Stimulated activated CD8-positive, alpha-beta memory T cell treated with anti-CD3 and anti-CD28 coated beads, Interleukin-15, amount 100 ng/mL, for 4 hours (primary cell): Measurements from ENCODE around the gene DENND4C.
"Not testable (repeated sequence)": the region's sequence is repeated elsewhere in the genome, so short reads cannot be mapped to it uniquely, and the experiment has no call there.

Source experiments
- DNase-seq, 2 donors: peaks; one replicate each; pipeline ENCODE4 v3.0.0-alpha.2; 2020; ENCODE audit warnings: low read depth in 2 of 2

DENND4C gene

GRCh38 chr9:19230355-19231125, at the start of gene DENND4C:
DENND4C (plus strand) TSS chr9:19230693; CDS start chr9:19276175, 45,482 bp downstream.
- peak; percentile 57 to 61 for DNase-seq

DNA sequence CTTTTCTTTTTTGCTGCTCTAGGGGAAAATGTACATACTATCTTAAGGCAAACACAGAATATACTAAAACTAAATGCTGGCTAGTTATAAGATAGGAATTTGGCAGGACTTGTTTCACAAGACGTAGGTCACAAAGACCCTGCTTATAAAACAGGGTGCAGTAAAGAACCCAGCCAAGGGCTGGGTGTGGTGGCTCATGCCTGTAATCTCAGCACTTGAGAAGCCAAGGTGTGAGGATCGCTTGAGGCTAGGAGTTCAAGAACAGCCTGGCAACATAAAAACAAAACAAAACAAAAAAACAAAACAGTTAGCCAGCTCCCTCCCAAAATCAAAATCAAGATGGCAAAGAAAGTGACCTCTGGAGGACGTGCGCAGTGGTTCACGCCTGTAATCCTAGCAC, 49.5 kb upstream of the DENND4C start:
- no peak for DNase-seq

DNA sequence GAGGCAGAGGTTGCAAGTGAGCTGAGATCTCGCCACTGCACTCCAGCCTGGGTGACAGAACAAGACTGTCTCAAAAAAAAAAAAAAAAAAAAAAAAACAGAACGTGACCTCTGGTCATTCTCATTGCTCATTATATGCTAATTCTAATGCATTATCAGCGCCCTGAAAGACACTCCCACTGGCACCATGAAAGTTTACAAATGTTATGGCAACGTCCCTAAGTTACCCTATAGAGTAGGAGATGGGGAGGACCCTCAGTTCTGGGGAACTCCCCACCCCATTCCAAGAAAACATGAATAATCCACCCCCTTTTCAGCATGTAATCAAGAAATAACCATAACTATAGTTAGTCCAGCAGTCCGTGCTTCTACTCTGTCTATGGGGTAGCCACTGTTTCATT, 48.9 kb upstream of the DENND4C start:
- DNase-seq: no peak

GRCh38 chr9:19184144-19184917, 46.2 kb upstream of the DENND4C start:
- DNase-seq: peak; percentile 69 to 73

GRCh38 chr9:19185191-19185590, 45.3 kb upstream of the DENND4C start:
- no peak for DNase-seq

GRCh38 chr9:19186232-19186631, 44.3 kb upstream of the DENND4C start:
- no peak for DNase-seq

DNA sequence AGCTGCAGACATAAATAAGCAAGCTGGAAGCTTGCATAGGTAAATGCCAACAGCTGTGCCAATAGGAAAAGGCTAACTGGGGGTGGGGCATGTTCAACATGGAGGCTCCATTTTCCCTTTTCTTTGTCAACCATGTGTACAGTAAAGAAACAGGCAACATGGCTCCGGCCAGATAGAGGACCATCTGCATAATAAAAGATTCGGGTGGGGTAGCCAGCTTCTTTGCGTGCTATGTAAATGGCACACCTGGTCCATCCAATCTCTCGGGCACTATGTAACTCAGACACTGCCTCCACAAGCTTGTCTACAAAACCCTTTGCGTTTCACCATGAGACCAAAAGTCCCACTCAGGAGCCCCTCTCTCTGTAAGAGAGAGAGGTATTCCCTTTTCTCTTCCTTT, 41.7 kb upstream of the DENND4C start:
- no peak for DNase-seq

DNA sequence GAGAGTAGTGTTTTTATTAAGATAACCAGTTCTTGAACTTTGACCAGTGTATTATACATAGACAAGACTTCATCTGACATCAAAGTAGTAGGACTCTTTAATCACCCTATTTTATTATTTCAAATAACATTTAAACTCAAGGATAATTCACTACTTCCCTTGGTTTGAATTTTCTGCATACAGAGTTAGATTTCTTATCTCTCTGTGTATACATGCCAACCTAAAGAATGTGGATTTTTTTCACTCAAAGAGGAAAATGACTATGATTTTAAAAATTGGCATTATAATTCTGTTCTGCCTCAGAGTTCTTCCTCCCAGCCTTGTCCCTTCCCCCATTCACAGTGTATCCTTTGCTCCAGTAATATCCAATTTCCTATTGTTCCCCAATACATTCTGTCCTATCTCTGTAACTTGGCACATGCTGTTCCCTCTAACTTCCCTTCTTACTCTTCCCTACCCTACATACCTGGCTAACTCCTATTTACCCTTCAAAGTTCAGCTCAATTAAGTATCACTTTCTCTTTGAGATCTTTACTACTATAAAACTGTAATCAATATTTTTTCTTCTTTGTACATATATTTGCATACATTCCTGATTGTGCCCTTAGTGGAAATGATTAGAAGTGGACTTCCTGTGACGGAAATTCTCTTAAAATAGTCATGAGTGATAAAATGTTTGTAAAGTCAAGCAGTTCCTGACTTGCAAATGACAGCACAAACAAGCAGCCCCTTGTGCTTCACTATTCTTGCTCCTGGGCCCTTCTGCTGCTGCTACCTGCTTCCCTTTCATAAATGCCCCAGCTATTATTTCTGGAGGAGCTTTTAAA, 38.1 kb upstream of the DENND4C start:
- DNase-seq: no peak

DNA sequence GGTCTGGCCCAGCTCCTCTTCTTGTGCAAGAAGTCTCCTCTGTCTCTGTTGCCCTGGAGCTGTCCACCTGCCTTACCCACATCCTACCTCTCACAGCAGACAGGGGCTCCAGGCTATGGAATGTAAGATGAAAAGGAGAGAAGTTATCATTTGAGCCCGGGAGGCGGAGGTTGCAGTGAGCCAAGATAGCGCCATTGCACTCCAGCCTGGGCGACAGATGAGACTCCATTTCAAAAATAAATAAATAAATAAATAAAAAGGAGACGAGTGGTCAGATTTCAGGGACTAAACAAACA, 37.5 kb upstream of the DENND4C start:
- DNase-seq: no peak

DNA sequence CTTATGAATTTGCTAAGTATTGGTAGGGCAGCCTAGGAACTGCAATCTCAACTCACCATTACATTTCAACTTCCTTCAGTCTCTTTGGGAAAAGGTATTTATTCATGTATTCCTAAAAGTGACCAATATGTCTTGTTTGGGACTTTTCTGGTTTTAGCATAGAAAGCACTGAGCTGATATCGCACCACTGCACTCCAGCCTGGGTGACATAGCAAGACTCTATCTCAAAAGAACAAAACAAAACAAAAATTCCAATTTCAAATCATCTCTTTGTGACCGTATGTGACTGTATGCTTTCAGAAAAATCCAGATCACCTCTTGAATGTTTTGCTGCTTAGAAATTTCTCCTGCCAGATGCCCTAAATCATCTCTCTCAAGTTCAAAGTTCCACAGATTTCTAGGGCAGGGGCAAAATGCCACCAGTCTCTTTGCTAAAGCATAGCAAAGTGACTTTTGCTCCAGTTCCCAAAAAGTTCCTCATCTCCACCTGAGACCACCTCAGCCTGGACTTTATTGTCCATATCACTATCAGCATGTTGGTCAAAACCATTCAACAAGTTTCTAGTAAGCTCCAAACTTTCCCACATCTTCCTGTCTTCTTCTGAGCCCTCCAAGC, 37.0 kb upstream of the DENND4C start:
- DNase-seq: not testable (repeated sequence)

DNA sequence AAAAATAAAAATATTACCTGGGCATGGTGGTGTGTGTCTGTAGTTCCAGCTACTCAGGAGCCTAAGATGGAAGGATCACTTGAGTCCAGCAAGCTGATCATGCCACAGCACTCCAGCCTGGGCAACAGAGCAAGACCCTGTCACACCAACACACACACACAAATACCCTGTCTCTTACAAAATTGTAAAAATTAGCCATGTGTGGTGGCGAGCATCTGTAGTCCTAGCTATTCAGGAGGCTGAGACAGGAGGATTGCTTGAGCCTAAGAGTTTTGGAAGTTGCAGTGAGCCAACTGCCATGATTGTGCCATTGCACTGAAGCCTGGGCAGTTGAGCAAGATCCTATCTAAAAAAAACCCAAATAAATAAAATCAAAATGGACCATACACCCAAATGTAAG, 32.1 kb upstream of the DENND4C start:
- no peak for DNase-seq

GRCh38 chr9:19199012-19199411, 31.5 kb upstream of the DENND4C start:
- DNase-seq: no peak

DNA sequence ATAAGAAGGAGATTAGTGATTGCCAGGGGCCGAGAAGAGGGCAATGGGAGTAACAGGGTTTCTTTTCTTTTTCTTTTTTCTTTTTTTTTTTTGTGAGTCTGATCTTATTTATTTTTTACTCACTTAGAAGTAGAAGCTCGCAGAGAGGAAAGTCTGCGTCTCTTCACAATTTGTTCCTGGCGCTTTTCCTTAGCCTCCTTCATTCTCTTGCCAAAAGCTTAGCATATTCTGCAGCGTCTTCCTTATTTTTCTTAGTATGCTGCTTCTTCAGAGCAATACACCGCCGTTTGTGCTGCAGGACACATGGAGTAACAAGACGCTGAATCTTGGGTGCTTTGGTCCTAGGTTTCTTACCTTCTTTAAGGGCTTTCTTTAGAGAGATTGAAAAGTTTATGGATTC, 30.3 kb upstream of the DENND4C start:
- no peak for DNase-seq

- no peak for DNase-seq
Observed at GRCh38 chr9:19201899-19202891, 28.3 kb upstream of the DENND4C start.

DNA sequence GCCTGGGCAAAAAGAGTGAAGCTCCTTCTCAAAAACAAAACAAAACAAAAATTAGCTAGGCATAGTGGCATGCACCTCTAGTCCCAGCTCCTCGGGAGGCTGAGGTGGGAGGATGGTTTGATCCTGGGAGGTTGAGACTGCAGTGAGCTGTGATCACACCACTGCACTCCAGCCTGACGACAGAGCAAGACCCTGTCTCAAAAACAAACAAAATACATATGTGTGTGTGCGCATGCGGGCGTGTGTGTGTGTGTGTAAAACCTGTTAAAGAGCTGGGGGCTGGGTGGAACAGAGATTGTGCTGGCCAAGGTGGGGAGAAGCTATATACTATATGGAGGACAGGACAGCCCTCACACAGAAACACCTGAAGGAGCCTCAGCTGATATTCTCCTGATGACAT, 27.4 kb upstream of the DENND4C start:
- no peak for DNase-seq

DNA sequence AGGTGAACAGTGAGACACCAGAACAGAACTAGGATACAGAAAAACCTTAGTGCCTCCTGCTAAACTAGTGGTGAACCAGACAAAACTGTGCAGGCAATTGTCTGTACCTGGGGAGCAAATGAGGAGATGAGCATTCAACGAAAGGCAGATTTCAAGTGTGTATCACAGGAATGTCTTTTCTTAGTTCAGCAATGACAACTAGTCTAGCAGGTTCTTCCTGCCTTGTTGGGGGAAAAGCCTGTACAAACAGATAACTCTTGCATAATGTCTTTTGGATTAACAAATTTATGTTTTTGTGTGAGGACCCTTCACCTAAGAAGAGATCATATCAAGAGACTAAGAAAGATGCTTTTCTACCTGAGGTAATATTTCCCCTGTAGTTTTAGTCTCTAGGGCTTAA, 21.8 kb upstream of the DENND4C start:
- no peak for DNase-seq

DNA sequence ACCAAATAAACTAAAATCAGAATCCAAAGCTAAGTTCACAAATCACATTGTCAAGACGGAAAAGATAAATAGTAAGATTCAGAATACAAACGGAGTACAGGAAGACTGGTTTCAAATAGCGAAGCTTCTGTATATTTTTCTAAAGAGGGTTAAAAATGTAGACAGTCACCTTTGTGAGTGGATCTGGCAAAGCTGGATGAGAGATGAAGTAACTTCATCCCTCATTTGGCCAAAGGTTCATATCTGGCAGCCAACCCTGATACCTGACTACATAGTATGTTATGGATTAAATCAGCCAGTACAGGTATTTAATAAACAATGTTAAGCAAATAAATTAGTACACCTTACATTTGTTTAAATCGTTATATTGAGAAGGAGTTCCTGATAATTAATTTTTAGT, 21.3 kb upstream of the DENND4C start:
- no peak for DNase-seq

- no peak for DNase-seq
Observed at GRCh38 chr9:19213823-19214222, 16.7 kb upstream of the DENND4C start.

DNA sequence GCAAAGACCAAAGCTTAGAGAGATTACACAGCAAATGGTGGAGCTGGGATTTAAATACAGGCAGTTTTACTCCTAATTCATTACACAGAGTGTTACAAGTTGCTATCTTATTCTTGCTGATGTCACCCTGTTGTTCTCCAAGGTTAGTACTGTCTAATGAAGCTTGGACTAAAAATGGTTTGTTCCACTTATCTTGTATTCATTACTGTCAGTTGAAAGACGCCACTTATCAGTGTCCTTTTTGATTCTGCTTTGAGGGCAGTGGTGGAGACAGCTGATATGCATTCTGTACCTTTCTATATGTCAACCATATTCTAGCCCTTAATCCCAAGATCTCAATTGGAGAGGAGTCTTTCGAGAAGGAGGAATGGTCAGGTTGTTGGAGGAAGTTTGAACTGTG, 14.0 kb upstream of the DENND4C start:
- no peak for DNase-seq

DNA sequence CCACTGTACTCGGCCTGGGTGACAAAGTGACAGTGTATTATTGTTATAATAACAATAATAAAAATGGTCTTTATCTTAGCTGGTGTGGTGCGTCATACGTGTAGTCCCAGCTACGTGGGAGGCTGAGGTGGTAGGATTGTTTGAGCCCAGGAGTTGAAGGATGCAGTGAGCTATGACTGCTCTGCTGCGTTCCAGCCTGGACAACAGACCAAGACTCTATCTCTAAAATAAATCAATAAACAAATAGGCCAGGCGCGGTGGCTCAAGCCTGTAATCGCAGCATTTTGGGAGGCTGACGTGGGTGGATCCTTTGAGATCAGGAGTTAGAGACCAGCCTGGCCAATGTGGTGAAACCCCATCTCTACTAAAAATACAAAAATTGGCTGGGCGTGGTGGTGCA, 9.2 kb upstream of the DENND4C start:
- DNase-seq: no peak

- no peak for DNase-seq
Observed at GRCh38 chr9:19223724-19224123, 6.8 kb upstream of the DENND4C start.
